Fibroblast of pulmonary artery (primary cell): Measurements from ENCODE around the gene PCK1.

Experiments used
- DNase-seq: peaks from one replicate; pipeline ENCODE4 v3.0.0-alpha.2; 2010; ENCODE audit warnings: low read depth
- H3K4me3 ChIP-seq: replicated peaks from 2 replicates; pipeline ENCODE4 v1.5.1; 2011; ENCODE audit warnings: low read depth, mild to moderate bottlenecking, control low read depth, low read length, moderate library complexity
- TF ChIP-seq, protein P1 (sequence below): IDR thresholded peaks from 2 replicates; pipeline ENCODE4 v1.5.1; 2011; ENCODE audit warnings: mild to moderate bottlenecking, control low read depth, low read length, inconsistent platforms; ENCODE audit errors: missing control alignments

PCK1 gene

DNA sequence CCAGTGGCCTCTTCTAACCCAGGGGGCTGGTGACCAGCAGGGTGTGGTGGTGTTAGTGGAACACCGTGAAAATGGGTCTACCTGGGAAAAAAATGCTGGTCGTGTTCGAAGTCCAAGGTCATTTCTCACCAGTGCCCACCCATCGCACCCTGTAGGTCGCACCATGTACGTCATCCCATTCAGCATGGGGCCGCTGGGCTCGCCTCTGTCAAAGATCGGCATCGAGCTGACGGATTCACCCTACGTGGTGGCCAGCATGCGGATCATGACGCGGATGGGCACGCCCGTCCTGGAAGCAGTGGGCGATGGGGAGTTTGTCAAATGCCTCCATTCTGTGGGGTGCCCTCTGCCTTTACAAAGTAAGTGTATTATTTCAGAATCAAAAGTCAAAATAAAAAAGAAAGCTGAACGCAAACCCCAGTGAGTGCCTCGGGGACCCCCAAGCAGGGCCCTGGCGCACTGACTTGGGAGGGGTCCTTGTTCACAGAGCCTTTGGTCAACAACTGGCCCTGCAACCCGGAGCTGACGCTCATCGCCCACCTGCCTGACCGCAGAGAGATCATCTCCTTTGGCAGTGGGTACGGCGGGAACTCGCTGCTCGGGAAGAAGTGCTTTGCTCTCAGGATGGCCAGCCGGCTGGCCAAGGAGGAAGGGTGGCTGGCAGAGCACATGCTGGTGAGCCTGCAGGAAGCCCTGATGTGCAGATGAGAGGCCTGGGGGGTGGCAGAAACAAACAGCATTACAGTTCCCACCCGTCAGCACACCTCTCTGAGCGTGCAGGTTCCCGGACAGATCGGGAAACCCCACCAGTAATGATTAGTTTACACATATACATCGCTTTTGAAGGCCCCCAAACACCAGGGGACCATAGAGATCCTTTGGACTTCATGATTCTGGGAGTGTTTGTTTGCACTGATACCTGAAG lies 1.9 kb downstream of the PCK1 start:
- no peak for DNase-seq
- H3K4me3 ChIP-seq = no peak overlapping the region
- TF ChIP-seq, protein P1, sequence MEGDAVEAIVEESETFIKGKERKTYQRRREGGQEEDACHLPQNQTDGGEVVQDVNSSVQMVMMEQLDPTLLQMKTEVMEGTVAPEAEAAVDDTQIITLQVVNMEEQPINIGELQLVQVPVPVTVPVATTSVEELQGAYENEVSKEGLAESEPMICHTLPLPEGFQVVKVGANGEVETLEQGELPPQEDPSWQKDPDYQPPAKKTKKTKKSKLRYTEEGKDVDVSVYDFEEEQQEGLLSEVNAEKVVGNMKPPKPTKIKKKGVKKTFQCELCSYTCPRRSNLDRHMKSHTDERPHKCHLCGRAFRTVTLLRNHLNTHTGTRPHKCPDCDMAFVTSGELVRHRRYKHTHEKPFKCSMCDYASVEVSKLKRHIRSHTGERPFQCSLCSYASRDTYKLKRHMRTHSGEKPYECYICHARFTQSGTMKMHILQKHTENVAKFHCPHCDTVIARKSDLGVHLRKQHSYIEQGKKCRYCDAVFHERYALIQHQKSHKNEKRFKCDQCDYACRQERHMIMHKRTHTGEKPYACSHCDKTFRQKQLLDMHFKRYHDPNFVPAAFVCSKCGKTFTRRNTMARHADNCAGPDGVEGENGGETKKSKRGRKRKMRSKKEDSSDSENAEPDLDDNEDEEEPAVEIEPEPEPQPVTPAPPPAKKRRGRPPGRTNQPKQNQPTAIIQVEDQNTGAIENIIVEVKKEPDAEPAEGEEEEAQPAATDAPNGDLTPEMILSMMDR = no peak

DNA sequence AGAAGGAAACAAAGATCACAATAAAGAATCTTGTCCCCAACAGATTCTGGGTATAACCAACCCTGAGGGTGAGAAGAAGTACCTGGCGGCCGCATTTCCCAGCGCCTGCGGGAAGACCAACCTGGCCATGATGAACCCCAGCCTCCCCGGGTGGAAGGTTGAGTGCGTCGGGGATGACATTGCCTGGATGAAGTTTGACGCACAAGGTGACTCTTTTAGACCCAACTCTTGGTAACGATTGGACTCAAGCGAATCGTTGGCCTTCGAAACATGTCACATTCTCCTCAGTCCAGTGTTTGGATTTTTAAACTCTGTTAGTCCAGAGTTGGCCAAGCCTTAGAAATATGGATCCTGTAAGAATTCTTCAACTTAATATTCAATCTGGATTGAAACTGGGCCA lies 2.6 kb downstream of the PCK1 start:
- no peak overlapping the region for H3K4me3 ChIP-seq
- TF ChIP-seq, protein P1 = no peak
- DNase-seq = no peak

DNA sequence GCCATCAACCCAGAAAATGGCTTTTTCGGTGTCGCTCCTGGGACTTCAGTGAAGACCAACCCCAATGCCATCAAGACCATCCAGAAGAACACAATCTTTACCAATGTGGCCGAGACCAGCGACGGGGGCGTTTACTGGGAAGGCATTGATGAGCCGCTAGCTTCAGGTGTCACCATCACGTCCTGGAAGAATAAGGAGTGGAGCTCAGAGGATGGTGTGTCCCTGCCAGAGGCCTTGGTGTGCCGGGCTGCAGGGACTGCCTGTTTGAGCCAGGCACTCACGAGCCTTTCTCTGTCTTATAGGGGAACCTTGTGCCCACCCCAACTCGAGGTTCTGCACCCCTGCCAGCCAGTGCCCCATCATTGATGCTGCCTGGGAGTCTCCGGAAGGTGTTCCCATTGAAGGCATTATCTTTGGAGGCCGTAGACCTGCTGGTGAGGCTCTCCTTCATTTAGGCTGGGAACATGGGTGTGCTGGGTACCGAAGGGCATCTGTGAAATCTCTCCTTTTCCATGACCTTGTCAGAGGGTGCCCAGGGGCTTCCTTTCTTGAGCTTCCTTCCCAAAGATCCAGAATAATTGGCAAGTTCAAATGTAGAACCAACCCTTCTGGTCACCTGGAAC lies 3.4 kb downstream of the PCK1 start:
- DNase-seq = no peak
- no peak overlapping the region for H3K4me3 ChIP-seq
- TF ChIP-seq, protein P1 = no peak

DNA sequence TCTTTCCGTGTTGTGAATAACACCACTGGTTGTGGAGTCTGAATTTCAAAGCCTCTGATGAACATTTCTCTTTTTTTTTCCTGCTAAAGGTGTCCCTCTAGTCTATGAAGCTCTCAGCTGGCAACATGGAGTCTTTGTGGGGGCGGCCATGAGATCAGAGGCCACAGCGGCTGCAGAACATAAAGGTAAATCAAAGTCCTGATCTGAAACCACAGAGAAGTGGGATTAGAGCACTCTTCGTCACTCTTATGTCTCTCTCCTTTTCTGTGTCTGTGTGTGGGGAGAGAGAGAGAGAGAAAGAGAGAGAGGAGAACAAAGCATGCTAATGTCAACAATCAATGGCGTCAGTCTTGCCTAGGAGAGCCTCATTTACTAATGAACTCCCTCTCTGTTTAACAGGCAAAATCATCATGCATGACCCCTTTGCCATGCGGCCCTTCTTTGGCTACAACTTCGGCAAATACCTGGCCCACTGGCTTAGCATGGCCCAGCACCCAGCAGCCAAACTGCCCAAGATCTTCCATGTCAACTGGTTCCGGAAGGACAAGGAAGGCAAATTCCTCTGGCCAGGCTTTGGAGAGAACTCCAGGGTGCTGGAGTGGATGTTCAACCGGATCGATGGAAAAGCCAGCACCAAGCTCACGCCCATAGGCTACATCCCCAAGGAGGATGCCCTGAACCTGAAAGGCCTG lies 4.2 kb downstream of the PCK1 start:
- H3K4me3 ChIP-seq = no peak overlapping the region
- TF ChIP-seq, protein P1 = no peak
- DNase-seq = no peak

DNA sequence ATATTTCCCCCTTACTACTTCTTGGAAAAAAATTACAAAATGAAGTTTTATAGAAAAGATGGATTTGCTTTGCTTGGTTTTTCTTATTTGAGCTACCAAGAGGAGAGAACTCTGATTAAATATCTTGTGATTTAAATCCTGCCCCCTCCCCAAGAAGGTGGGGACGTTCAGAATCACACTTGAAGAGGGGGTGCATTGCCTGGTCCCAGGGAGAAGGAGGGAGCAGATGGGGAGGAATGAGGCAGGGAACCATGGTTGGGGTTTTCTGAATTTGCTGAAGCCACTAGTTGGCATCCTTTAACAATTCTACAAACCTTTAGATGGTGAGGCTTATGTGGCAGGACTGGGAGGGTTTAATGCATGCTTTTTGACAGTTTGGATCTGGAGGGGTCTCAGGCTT lies 5.5 kb downstream of the PCK1 start:
- H3K4me3 ChIP-seq = no peak overlapping the region
- TF ChIP-seq, protein P1 = no peak
- DNase-seq = no peak

DNA sequence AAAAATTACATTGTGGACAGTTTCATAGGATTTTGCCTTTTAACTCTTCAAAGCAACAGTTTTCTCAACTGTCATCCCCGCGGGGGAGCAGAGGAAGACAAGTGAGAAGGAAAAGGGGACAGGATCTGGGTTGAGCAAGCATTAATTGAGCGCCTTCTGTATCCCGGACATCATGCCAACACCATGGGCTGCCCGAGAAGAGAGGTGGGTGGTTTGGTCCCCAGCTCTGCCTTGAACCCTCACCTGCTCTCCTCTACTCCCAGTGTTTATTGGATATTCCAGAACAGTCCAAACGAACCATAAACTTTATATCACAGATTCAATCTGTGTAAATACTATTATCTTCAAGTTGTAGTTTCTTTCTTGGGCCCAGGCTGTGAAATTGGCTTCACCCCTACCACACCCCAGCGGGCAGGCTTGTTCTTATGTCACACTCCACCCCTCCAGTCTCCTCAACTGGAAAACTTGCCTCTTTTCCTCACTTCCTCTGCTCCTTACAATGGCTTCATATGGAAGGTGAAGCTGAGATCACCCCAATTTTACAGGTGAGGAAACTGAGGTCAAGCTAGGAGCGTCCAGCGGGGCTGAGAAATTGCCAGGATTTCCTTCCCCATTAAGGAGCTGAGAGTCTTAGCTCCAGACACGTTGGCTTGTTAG lies 6.0 kb downstream of the PCK1 start:
- no peak overlapping the region for H3K4me3 ChIP-seq
- TF ChIP-seq, protein P1 = no peak
- no peak for DNase-seq
